NCI-H1694 treated with DMSO at 0.1 percent for 48 hours (cell line): ENCODE measurements around the gene CLEC17A.
"Not testable (repeated sequence)": the region's sequence is repeated elsewhere in the genome, so short reads cannot be mapped to it uniquely, and the experiment has no call there.

Experiments
- DNase-seq: peaks from one replicate; lab custom pipeline; 2025; lab: John Stamatoyannopoulos, UW

CLEC17A gene, protein sequence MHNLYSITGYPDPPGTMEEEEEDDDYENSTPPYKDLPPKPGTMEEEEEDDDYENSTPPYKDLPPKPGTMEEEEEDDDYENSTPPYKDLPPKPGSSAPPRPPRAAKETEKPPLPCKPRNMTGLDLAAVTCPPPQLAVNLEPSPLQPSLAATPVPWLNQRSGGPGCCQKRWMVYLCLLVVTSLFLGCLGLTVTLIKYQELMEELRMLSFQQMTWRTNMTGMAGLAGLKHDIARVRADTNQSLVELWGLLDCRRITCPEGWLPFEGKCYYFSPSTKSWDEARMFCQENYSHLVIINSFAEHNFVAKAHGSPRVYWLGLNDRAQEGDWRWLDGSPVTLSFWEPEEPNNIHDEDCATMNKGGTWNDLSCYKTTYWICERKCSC

DNA sequence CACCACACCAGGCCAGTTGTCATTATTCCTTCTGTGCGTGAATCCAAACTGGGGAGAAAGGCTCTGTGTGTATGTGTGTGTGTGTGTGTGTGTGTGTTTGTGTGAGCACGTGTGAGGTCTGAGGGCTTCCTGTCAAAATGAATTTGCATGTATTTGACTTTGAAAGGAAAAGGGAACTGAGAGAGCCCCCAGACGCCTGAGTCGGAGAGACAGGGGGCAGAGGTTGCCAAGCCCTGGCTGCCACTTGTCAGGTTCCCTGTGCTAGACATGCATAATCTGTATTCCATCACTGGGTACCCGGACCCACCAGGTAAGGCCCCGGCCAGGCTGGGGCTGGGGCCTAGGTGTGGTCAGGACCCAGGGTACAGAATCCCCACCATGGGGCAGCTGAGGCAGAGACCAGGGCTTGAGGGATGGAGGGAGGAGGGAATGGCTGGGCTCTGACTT is at the start of gene CLEC17A:
TSS of gene CLEC17A (plus strand) at position 191 of the 447 bp plus-strand sequence. CDS start at position 268, 77 bp downstream.
- no peak for DNase-seq

DNA sequence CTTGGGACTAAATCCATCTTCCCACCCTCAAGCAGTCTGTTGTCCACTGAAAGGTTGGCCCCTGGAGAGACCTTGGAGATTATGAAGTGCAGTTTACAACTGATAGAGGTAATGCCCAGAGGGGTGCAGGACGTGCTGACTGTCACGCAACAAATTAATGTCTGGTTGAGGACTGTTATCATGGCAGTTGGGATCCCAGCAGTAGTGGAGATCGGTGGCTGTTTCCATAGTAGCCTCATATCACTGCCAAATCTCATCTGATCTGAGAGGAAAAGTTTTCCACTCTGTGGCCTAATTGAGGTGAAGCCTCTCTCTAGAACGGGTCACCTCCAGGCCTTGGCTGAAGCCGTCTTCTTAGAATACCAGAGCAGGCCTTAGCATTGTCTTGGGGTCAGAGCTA is 49.4 kb upstream of the CLEC17A start:
- DNase-seq = no peak

- no peak for DNase-seq
These were observed 45.8 kb upstream of the CLEC17A start for GRCh38 chr19:14536926-14537692.

GRCh38 chr19:14540741-14541525 is 42.0 kb upstream of the CLEC17A start:
- no peak for DNase-seq

DNA sequence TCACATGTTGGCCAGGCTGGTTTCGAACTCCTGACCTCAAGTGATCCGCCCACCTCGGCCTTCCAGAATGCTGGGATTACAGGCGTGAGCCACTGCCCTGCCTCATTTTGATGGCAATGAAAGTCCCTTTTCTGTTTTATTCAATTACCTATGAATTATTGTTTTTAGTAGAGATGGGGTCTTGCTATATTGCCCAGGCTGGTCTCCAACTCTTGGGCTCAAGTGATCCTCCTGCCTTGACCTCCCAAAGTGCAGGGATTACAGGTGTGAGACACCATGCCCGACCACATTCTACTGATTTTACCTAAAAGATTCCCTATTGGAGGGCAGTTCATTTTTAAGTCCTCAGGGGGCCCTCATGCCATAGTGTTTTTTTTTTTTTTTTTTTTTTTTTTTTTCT is 40.9 kb upstream of the CLEC17A start:
- not testable (repeated sequence) for DNase-seq

DNA sequence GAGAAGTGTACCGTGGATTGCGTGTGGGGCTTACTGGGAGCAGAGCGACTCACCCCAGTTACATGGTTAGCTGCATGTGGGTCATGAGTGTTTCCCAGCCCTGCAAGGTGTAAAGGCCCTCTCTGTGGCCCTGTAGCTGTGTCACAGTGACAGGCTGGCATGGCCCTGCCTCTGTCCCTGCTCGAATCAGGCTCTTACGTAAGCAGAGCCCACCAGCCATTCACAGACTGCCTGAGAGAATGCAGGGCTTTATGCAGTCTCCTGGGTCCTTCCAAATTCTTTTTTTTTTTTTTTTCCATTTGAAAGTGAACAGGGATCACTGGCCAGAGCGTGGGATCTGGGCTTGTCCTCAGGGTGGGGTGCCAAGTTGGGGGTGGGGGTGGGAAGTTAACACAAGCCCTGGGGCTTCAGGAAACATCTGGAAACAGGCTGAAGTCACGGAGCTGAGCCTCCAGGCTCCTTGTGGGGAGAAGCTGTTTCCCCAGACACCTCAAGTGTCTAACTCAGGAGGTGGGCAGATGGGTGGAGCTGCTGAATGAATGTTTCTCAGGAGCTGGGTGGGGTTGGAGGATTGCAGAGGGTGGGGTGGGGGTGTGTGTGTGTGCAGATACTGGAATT is 40.1 kb upstream of the CLEC17A start:
- no peak for DNase-seq

DNA sequence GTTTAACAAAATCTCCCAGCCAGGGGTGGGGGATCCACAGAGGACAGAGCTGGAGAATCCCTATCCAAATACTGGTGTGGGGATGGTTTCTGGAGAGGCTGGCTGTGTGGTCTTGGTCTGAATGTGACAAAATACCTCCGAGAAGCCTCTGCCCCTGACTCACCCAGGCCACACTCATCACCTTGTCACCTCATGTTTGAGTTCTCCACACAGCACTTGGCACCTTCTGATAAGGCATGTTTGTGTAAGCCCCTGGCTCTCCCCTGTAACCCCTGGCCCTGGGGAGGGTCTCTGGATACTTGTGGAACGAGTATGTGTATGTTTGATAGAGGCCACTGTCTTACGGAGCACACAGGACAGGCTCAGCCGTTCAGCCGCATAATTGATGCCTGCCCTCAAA is 38.8 kb upstream of the CLEC17A start:
- DNase-seq = no peak

DNA sequence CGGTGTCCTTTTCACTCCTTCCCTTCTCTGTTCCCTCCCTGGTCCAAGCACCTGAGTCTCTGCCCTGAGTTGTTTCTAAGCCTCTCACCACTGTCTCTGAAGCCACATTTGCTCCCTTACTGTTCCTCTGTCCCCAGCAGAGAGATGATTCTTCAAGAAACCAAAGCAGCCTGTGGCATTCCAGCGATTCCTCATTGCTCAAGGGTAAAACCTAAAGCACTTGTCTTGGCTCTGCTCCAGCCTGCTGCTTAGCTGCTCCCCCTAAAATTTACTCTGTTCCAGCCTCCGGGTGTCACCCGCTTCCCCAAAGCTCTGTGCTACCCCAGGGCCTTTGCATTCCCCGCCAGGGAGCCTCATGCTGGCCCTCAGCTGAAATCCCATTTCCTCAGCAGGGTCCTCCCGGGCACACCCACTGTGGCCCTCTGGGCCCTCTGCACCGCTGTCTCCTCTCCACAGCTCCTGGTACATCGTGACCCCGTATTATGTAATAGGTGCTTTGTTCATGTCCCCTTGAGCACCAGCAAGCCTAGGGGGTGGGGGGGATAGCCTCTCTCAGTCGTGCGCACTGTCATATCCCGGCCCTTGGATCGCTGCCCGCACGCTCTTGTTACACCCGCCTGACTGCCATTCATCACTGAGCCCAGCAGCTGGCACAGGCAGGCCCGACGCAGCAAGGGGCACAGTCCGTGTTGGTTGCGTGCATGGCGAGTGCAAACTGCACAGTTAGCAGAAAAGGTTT is 37.7 kb upstream of the CLEC17A start:
- peak; percentile 88 for DNase-seq

DNA sequence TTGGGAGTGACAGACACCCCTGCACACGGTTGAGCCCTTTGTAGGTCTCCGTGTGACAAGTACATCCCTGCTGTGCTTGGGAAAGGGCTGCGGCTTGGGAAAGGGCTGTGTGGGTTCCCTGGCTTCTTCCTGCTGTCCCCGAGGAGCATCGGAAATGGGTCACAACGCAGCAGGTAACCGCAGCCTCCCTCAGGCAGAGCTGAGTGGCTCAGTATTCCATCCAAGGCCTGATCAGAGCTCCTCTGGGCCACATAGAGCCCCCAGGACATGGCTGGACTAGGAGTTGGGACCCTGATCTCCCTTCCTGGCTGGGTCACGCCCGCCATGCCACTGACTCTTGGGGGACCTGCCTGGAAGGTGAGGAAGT is 37.2 kb upstream of the CLEC17A start:
- DNase-seq = no peak

DNA sequence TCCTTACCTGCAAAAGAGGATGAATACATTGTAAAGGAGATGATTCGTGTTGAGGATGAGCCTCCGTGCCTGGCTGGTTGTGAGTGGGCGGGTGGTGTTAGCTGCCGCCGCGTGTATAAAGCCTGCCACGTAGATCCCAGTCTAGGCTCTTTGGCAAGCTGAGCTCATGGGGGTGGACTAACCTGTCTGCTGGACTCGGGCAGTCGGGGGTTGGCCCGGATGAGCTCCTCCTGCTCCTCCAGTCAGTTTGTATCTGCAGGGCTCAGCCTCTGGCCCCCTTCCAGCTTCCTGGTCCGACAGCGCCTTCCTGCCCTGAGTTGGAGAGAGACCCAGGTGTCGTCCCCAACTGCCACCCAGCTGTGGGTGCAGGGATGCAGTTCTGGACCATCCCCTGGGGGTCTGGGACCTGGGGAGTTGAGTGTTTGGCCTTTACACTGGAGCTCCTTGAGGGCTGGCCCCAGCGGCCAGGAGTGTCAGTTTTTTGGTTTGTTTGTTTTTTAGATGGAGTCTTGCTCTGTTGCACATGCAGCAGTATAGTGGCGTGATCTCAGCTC is 32.6 kb upstream of the CLEC17A start:
- DNase-seq = no peak

GRCh38 chr19:14551134-14552005 is 31.5 kb upstream of the CLEC17A start:
- peak; percentile 42 for DNase-seq

DNA sequence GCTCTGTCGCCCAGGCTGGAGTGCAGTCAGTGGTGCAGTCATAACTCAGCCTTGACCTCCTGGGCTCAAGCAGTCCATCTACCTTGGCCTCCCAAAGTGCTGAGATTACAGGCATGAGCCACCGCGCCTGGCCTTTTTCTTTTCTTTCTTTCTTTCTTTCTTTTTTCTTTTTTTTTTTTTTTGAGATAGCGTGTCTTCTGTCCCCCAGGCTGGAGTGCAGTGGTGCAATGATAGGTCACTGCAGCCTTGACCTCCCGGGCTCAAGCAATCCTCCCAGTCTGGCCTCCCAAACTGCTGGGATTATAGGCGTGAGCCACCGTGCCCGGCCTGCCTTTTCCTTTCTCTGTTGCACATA is 30.9 kb upstream of the CLEC17A start:
- DNase-seq = not testable (repeated sequence)

DNA sequence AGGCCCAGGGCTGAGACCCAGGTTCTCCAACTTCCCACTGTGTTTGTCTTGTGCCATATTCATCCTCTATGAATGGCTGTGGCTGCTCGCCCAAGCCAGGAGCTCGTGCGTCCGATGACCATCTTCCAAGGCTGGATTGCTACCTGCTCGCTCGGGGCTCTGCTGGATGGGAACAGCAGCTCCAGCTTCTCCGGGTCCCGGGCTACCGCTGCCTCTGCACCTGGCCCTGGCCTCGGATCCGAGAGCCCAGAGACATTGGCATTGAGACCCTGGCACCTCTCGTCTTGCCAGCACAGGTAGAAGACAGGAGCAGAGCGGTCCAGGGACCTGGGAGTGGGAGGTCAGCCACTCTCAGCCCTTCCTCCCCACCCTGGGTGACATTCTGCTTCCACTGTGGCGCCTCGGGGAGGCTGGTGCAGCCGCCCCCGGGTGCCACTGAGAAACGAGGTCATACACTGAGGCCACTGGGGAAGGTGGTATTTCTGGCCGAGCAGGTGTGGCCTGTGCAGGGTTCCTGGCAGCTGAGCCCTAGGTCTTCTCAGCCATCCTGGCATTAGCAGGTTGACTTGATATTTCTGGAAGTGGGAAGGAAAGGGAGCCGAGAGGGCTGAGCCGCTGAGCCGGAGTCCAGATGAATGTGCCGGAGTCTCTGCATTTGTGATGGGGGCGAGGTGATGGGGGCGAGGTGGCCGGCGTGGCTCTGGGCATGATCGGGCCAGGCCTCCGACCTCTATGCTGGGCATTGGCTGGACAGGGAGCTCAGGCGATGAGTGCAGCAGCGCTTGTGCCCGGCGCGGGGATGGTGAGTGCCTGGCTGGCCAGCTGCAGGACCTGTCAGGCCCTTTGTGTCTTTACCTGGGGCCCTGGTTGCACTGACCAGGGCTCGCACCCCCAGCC is 29.6 kb upstream of the CLEC17A start:
- DNase-seq = no peak

GRCh38 chr19:14553939-14554243 is 29.0 kb upstream of the CLEC17A start:
- DNase-seq = no peak

GRCh38 chr19:14554382-14554812 is 28.5 kb upstream of the CLEC17A start:
- peak; percentile 58 for DNase-seq

DNA sequence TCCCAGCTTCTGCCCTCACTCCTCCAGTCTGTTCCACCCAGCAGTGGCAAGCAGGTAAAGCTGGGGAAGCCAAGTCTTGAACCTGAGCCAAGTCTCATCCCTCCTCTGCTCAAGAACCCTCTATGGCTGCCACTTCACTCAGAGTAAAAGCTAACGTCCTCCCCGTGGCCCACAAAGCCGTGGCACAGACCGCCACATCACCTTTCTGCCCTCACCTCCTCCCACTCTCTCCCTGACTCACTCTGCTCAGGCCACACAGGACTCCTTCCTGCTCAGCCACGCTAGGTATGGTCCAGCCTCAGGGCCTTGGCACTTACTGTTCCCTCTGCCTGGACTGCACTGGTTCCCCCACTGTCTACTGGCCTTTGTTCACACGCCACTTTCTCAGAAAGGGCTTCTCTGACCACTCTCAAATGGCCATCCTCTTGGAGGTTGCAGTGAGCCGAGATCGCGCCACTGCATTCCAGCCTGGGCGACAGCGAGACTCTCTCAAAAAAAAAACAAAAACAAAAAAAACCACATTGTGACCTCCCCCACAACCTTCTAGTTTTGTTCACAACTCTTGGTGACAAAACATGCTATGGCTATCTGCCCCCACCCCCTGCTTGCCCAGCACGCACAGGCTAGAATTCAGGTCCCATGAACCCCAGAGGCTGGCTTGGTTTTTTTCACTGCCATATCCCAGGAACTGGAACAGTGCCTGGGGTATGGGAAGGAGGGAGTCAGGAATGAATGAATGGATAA is 26.8 kb upstream of the CLEC17A start:
- DNase-seq = no peak

GRCh38 chr19:14556662-14557188 is 26.2 kb upstream of the CLEC17A start:
- DNase-seq = peak; percentile 34

DNA sequence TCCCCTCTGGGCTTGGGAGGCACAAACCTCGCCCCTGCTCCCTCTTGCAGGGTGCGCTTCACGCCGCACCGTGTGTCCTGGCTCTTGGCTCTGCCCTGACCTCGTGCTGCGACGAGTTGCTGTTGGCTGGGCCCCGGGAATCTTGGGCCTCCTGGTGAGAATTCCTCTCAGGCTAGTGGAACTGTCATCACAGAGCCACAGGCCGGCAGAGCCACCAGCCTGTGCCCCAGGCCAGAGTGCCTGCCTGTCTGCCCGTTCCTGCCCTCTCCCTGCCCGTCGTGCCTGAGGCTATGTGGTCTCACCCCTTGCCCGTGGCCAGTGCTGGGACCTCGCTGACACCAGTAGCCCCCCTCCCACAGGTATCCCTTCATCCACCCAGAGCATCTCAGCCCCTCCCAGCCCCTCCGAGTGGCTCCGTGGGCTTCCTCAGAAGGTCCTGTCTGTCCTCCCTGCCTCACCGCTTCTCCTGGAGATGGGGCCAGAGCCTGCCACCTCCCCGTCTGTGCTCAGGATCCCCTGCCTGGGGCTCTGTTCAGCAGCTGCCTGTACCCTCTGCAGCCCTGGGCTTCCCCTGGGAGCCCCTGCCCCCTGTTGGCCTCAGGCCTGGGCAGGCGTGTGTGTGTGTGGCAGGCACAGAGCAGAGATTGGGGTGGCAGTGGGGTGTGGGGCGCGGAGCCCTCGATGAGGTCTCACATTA is 24.4 kb upstream of the CLEC17A start:
- DNase-seq = no peak
